Esophagus (tissue), 2 donors: ENCODE results near the gene ST6GALNAC4. TPM values are rescaled to one million over a fixed set of nuclear protein-coding genes. Genes with fewer than 3 reads are reported as not detected.
A peak's percentile ranks its signal among the peaks of the same experiment; 100 is the strongest.
"Not testable (repeated sequence)": the region's sequence is repeated elsewhere in the genome, so short reads cannot be mapped to it uniquely, and the experiment has no call there.

Experiments used
- H3K27ac ChIP-seq, 2 donors: one replicate each; pipeline ENCODE4 v1.5.1; 2013; ENCODE audit warnings: low read depth in 2 of 2, mild to moderate bottlenecking in 2 of 2, inconsistent platforms in 1 of 2, low read length in 1 of 2, moderate library complexity in 1 of 2
- H3K27me3 ChIP-seq, 2 donors: one replicate each; pipeline ENCODE4 v1.6.1; 2013; ENCODE audit warnings: low read length in 2 of 2, control low read depth in 1 of 2, mild to moderate bottlenecking in 1 of 2; ENCODE audit not compliant: insufficient read depth in 2 of 2, control insufficient read depth in 1 of 2
- H3K36me3 ChIP-seq, 2 donors: one replicate each; pipeline ENCODE4 v1.6.1; 2013; ENCODE audit warnings: low read length in 1 of 2; ENCODE audit not compliant: control insufficient read depth in 2 of 2, insufficient read depth in 2 of 2
- H3K4me1 ChIP-seq, 2 donors: one replicate each; pipeline ENCODE4 v1.6.1; 2013; ENCODE audit warnings: low read length in 1 of 2; ENCODE audit not compliant: control insufficient read depth in 2 of 2, insufficient read depth in 2 of 2
- H3K4me3 ChIP-seq, 2 donors: one replicate each; pipeline ENCODE4 v1.5.1; 2013; ENCODE audit warnings: low read length in 2 of 2, mild to moderate bottlenecking in 2 of 2, low read depth in 1 of 2, moderate library complexity in 1 of 2
- H3K9me3 ChIP-seq, 2 donors: one replicate each; pipeline ENCODE4 v1.6.1; 2013; ENCODE audit warnings: mild to moderate bottlenecking in 2 of 2, low read depth in 1 of 2, low read length in 1 of 2, moderate library complexity in 1 of 2; ENCODE audit not compliant: control insufficient read depth in 2 of 2, insufficient read depth in 1 of 2
- WGBS, 2 donors: extraction: QIAGEN DNeasy Blood & Tissue Kit; methylation state at CpG; one replicate each; pipeline ENCODE4 v1.1.7; 2013; 5-methylcytosine and 5-hydroxymethylcytosine counted together
- polyA plus RNA-seq, 2 donors: library from polyadenylated mRNA; stranded (reverse); fragments of 200-250 nt; gene quantifications; one replicate each; pipeline ENCODE4 v1.2.3, GENCODE V29; 2013
- donor health status: healthy with polysubstance abuse.
- donor health status: Bipolar disorder and iron deficiency.

ST6GALNAC4 gene
- polyA plus RNA-seq, 2 donors, result 4.6 to 15.3 TPM

DNA sequence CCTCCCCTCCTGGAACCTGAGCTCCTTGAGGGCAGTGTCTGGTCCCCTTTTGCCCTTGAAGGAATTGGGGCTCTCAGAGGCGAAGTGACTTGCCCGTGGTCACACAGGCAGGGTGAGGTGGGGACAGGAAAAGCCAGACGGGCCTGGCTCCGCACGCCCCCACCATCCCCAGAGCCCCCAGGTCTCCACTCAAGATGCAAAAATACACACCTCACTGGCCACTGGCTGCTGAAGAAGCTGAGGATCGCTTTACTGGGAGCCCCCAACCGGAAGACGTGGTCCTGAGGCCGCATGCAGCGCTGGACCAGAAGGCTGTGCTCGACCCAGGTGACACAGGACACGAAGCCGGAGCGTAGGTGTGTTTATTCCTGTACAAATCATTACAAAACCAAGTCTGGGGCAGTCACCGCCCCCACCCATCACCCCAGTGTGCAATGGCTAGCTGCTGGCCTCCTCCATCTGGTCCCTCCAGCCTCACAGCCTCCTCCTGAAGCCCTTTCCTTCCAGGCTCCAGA lies 31.8 kb downstream of the ST6GALNAC4 start:
- Histone ChIP-seq H3K4me3 (no peak overlapping the region), H3K9me3 (no peaks in the 10 kb centered on the region), H3K27ac (peak overlapping the region in 1 of 2 donors; percentile 13), H3K4me1 (peaks cover 3 to 4% of the 10 kb centered on the region in 2 donors), H3K27me3 (no peaks in the 10 kb centered on the region), H3K36me3 (peaks cover 7 to 15% of the 10 kb centered on the region in 2 donors)
- WGBS, 2 donors, result 78 to 82% methylated on average over 15 of the region's 15 CpGs

GRCh38 chr9:127884427-127884911 lies 32.4 kb downstream of the ST6GALNAC4 start:
- Histone ChIP-seq H3K27ac (peak overlapping the region in 1 of 2 donors; percentile 9), H3K9me3 (no peaks in the 10 kb centered on the region), H3K27me3 (no peaks in the 10 kb centered on the region), H3K36me3 (peaks cover 7 to 15% of the 10 kb centered on the region in 2 donors), H3K4me3 (no peak overlapping the region), H3K4me1 (peaks cover 3 to 4% of the 10 kb centered on the region in 2 donors)
- 46 to 60% methylated on average over 11 of the region's 11 CpGs for WGBS, 2 donors

- Histone ChIP-seq H3K4me1 (peaks cover 3 to 4% of the 10 kb centered on the region in 2 donors), H3K36me3 (peaks cover 7 to 15% of the 10 kb centered on the region in 2 donors), H3K27me3 (no peaks in the 10 kb centered on the region), H3K4me3 (no peak overlapping the region), H3K9me3 (no peaks in the 10 kb centered on the region), H3K27ac (no peak overlapping the region)
- 80 to 87% methylated on average over 7 of the region's 7 CpGs for WGBS, 2 donors
Observed at GRCh38 chr9:127883959-127884358, 32.9 kb downstream of the ST6GALNAC4 start.

DNA sequence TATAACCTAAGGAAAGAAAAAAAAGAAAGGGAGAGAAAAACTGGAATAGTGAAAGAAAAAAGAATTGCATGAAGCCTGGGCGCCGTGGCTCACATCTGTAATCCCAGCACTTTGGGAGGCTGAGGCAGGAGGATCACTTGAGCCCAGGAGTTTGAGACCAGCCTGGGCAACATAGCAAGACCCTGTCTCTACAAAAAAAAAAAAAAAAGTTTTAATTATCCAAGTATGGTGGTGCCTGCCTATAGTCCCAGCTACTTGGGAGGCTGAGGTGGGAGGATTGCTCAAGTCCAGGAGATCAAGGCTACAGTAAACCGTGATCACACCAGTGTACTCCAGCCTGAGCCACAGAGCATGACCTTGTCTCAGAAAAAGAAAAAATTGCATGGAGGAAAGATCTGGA lies 35.1 kb downstream of the ST6GALNAC4 start:
- H3K9me3 ChIP-seq, H3K36me3 ChIP-seq, H3K27me3 ChIP-seq, H3K27ac ChIP-seq, H3K4me3 ChIP-seq: not testable (repeated sequence)
- WGBS, 2 donors, result 83 to 87% methylated on average over 3 of the region's 3 CpGs
- H3K4me1 ChIP-seq, result peaks cover 9 to 11% of the 10 kb centered on the region in 2 donors

- H3K27me3 ChIP-seq, result no peaks in the 10 kb centered on the region
- 77 to 78% methylated on average over 8 of the region's 8 CpGs for WGBS, 2 donors
- H3K27ac ChIP-seq, result no peak overlapping the region
- H3K36me3 ChIP-seq, result no peaks in the 10 kb centered on the region
- peaks cover 17 to 23% of the 10 kb centered on the region in 2 donors for H3K4me1 ChIP-seq
- H3K4me3 ChIP-seq, result no peak overlapping the region
- no peaks in the 10 kb centered on the region for H3K9me3 ChIP-seq
Observed at GRCh38 chr9:127880143-127880542, 36.7 kb downstream of the ST6GALNAC4 start.

- 67 to 71% methylated on average over 8 of the region's 8 CpGs for whole genome bisulfite sequencing, 2 donors
- Histone ChIP-seq H3K27me3 (no peaks in the 10 kb centered on the region), H3K9me3 (no peaks in the 10 kb centered on the region), H3K4me3 (no peak overlapping the region), H3K27ac (no peak overlapping the region), H3K4me1 (peaks cover 17 to 30% of the 10 kb centered on the region in 2 donors), H3K36me3 (peaks cover 0 to 3% of the 10 kb centered on the region in 2 donors)
Observed at GRCh38 chr9:127878652-127879390, 38.0 kb downstream of the ST6GALNAC4 start.

- Histone ChIP-seq H3K27ac (peak overlapping the region in 1 of 2 donors; percentile 8), H3K36me3 (peaks cover 0 to 3% of the 10 kb centered on the region in 2 donors), H3K4me1 (peaks cover 16 to 33% of the 10 kb centered on the region in 2 donors), H3K4me3 (peak overlapping the region; percentile 51 to 56), H3K9me3 (no peaks in the 10 kb centered on the region), H3K27me3 (no peaks in the 10 kb centered on the region)
- whole genome bisulfite sequencing, 2 donors, result 39 to 45% methylated on average over 18 of the region's 18 CpGs
Observed at GRCh38 chr9:127878001-127878651, 38.7 kb downstream of the ST6GALNAC4 start.

- Histone ChIP-seq H3K36me3 (peaks cover 0 to 3% of the 10 kb centered on the region in 2 donors), H3K4me3 (peak within 1 kb of the TSS; percentile 51 to 56), H3K27me3 (no peaks in the 10 kb centered on the region), H3K9me3 (no peaks in the 10 kb centered on the region), H3K4me1 (peaks cover 16 to 33% of the 10 kb centered on the region in 2 donors), H3K27ac (peak within 1 kb of the TSS; percentile 58 to 76)
- 1 to 2% methylated on average over 37 to 44 of the region's 44 CpGs for WGBS, 2 donors
Observed at GRCh38 chr9:127877566-127877998, 39.3 kb downstream of the ST6GALNAC4 start, which contains the start of gene AK1. Gene AK1 (minus strand): TSS chr9:127877675. CDS start chr9:127874617, 3,058 bp downstream.

DNA sequence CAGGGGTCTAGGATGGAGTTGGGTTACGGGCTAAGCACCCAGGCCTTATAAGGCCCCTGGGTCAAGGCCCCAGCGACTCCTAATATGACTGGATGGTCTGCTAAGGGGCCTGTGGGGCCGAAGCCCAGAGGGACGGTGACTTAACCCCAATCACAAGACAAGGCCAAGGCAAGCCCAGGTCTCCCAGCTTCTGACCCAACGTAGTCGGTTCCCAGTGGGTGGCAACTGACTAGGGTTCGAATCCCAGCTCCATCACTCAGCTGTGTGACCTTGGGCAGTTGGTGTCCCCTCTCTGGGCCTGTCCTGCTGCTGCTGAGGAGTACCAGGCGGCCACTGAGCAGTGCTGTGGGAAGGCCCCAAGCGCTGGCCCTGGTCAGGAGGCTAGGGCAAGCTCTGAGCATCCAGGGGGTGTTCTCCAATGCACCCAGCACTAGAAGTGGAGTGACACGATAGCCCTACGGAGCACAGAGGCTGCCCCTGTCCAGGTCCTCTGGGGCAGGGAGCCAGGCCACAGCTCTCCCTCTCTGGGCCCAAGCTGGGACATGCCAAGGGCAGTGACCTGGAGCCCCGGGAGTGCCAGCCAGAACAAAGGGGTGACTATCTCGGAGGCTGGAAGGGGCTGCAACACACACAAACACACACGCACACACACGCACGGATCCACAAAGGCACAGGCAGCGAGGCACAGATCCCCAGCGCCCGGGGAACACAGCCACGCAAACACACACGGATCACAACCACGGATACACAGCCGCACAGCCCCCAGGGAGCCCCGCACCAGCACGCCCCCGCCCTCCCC lies 39.9 kb downstream of the ST6GALNAC4 start:
- Histone ChIP-seq H3K9me3 (no peaks in the 10 kb centered on the region), H3K27me3 (no peaks in the 10 kb centered on the region), H3K4me3 (peak overlapping the region; percentile 51 to 56), H3K4me1 (peaks cover 16 to 33% of the 10 kb centered on the region in 2 donors), H3K36me3 (peaks cover 0 to 3% of the 10 kb centered on the region in 2 donors), H3K27ac (peak overlapping the region; percentile 58 to 76)
- WGBS, 2 donors, result 29 to 33% methylated on average over 26 of the region's 26 CpGs
